ENCODE measurements around the gene GJB1. TPM values are rescaled to one million over a fixed set of nuclear protein-coding genes. Genes with fewer than 3 reads are reported as not detected.

Gene GJB1
- total and polyA plus RNA-seq, 12 donors = not detected

DNA sequence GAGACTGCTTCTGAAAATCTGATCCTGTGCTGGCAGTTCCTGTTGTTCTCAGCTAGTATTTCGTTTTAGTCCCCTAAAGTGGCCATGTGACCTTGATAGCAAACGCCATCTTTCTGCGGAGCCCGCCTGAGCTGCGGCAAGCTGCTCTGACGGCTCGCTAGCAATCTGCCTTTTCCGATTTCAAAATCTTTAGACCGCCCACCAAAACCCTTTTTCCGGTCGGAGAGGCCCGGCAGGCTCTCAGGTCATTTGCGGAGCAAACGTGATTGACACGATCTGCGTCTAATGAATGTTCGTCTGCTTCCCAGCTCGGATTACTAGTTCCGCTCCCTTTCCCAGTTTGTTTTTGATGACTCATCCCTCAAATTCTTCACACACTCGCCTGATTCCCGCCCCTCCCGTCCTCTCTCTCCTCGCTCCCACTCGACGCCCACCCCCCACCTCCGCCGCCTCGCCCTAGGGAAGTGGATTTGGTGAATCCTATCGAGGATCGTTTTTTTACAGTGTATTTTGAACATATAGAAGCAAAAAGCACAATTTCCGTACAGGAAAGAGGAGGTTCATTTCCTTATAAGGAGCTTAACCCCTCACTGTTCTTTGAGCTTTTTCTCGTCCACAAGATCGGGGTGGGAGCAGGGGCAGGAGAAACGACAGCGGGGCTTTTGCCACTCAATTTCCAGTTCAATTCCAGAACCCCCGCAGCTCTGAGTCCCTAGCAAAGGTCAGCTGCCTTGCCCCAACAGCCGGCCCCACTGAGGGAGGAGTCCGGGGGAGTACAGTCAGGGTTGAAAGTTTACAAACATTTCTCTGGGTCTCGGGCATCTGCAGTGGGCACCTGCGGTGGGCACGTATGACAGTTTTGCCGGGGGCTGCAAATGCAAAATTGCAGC lies 40.9 kb upstream of the GJB1 start:
- Histone ChIP-seq H3K4me3 (peak overlapping the region in 9 of 10 donors; percentile 17 to 61 (median 49)), H3K27me3 (peaks cover 0 to 8% (median 0%) of the 10 kb centered on the region in 7 donors), H3K27ac (peak overlapping the region; percentile 63 to 93 (median 84)), H3K36me3 (no peaks in the 10 kb centered on the region), H3K4me1 (peaks cover 0 to 6% (median 0%) of the 10 kb centered on the region in 9 donors), H3K9me3 (no peaks in the 10 kb centered on the region)
- DNase-seq (peak; percentile 73 to 92), ATAC-seq (peak; percentile 89 to 98 (median 96))
- intact Hi-C loops (cut with DNase I) = loop anchor here in 2 of 10 donors (5.0 to 10.0 kb wide), 5 partner anchors 70 to 183 kb away; partner anchors contain the start of genes FOXO4 (in 1 of the 2), SNX12 (in 1 of the 2), TAF1 (in 1 of the 2) and ZMYM3 (in 1 of the 2)
- WGBS, 2 donors = 1 to 2% methylated on average over 42 of the region's 42 CpGs
- TF ChIP-seq, protein P1, sequence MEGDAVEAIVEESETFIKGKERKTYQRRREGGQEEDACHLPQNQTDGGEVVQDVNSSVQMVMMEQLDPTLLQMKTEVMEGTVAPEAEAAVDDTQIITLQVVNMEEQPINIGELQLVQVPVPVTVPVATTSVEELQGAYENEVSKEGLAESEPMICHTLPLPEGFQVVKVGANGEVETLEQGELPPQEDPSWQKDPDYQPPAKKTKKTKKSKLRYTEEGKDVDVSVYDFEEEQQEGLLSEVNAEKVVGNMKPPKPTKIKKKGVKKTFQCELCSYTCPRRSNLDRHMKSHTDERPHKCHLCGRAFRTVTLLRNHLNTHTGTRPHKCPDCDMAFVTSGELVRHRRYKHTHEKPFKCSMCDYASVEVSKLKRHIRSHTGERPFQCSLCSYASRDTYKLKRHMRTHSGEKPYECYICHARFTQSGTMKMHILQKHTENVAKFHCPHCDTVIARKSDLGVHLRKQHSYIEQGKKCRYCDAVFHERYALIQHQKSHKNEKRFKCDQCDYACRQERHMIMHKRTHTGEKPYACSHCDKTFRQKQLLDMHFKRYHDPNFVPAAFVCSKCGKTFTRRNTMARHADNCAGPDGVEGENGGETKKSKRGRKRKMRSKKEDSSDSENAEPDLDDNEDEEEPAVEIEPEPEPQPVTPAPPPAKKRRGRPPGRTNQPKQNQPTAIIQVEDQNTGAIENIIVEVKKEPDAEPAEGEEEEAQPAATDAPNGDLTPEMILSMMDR (IDR thresholded peaks at IDR 0.05) = no peak

DNA sequence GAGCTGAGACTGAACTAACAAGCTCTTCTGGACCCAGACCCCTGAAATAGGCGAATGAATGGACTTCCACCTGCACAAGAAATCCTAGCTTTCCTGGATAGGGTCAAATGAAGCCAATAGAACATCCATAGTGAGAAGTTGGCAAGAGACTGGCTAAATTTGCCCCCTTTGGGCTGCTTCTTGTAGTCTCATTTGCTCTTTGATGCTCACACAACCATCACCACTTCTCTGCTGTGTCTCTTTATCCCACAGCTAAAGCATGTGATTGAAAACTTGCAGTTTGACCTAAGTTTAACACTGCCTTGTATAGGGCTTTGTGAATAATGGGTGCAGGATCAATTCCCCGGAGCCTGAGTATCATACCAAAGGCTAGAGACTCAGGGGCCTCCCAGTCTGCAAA lies 40.2 kb upstream of the GJB1 start:
- intact Hi-C loops (cut with DNase I) = loop anchor here in 2 of 10 donors (5.0 to 10.0 kb wide), 5 partner anchors 69 to 182 kb away; partner anchors contain the start of genes FOXO4 (in 1 of the 2), SNX12 (in 1 of the 2), TAF1 (in 1 of the 2) and ZMYM3 (in 1 of the 2)
- ATAC-seq = no peak
- peaks cover 0 to 6% (median 0%) of the 10 kb centered on the region in 9 donors for H3K4me1 ChIP-seq
- DNase-seq = no peak
- no peaks in the 10 kb centered on the region for H3K36me3 ChIP-seq
- TF ChIP-seq, protein P1 (IDR thresholded peaks at IDR 0.05) = no peak
- H3K4me3 ChIP-seq = peak overlapping the region in 8 of 10 donors; percentile 6 to 61 (median 50)
- no peaks in the 10 kb centered on the region for H3K9me3 ChIP-seq
- H3K27me3 ChIP-seq = peaks cover 0 to 8% (median 0%) of the 10 kb centered on the region in 7 donors
- peak overlapping the region in 8 of 10 donors; percentile 63 to 93 (median 80) for H3K27ac ChIP-seq
- 33 to 36% methylated on average over 2 of the region's 2 CpGs for WGBS, 2 donors

DNA sequence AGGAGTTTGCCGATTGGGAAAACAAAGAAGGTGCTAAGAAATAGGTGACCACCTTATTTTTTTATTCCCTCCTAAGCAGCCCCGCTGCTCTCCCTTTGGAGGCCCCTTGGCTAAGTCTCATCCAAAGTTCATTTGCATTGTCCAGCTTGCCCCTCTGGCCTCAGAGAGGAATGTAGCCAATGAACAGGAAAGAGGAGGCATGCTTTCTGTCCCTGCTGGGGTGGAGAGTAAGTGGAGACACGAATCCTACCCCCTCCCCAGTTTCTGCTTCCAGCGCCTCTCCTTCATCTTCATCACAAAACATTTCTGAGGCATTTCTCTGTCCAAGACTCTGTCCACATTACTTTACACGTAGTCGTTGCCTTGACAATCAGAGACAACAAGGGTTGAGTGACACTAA lies 39.7 kb upstream of the GJB1 start:
- WGBS, 2 donors = 46 to 56% methylated on average over 6 of the region's 6 CpGs
- Histone ChIP-seq H3K4me3 (no peak overlapping the region), H3K9me3 (no peaks in the 10 kb centered on the region), H3K27ac (no peak overlapping the region), H3K27me3 (peaks cover 0 to 4% (median 0%) of the 10 kb centered on the region in 7 donors), H3K4me1 (peaks cover 0 to 6% (median 0%) of the 10 kb centered on the region in 9 donors), H3K36me3 (no peaks in the 10 kb centered on the region)
- DNase-seq (no peak), ATAC-seq (no peak)
- TF ChIP-seq, protein P1 (IDR thresholded peaks at IDR 0.05) = no peak
- intact Hi-C loops (cut with DNase I) = loop anchor here in 2 of 10 donors (5.0 to 10.0 kb wide), 5 partner anchors 69 to 181 kb away; partner anchors contain the start of genes FOXO4 (in 1 of the 2), SNX12 (in 1 of the 2), TAF1 (in 1 of the 2) and ZMYM3 (in 1 of the 2)

DNA sequence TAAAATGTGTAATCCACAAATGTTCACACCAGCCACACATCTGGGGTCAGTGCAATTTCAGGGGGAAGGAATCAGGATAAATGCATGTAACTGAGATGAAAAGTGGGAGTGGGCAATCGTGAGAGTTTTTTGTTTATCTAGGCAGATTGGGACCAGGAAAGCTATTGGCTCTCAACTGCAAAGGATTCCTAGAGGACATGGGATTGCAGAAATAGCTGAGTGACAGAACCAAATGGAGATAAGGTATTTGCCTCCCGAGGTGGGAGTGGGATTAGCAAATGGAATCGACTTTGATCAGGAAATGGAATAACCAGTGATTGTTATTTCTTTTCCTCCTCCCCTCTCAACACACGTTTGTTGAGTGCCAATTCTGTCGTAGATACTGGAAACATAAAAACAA lies 38.9 kb upstream of the GJB1 start:
- H3K36me3 ChIP-seq = no peaks in the 10 kb centered on the region
- H3K27ac ChIP-seq = no peak overlapping the region
- H3K9me3 ChIP-seq = no peaks in the 10 kb centered on the region
- no peaks in the 10 kb centered on the region for H3K27me3 ChIP-seq
- no peak overlapping the region for H3K4me3 ChIP-seq
- ATAC-seq (no peak), DNase-seq (no peak)
- H3K4me1 ChIP-seq = peaks cover 0 to 6% (median 0%) of the 10 kb centered on the region in 9 donors
- TF ChIP-seq, protein P1 (IDR thresholded peaks at IDR 0.05) = no peak
- whole genome bisulfite sequencing, 2 donors = 36 to 39% methylated on average over 5 of the region's 5 CpGs
- intact Hi-C loops (cut with DNase I) = loop anchor here in 2 of 10 donors (5.0 to 10.0 kb wide), 5 partner anchors 68 to 181 kb away; partner anchors contain the start of genes FOXO4 (in 1 of the 2), SNX12 (in 1 of the 2), TAF1 (in 1 of the 2) and ZMYM3 (in 1 of the 2)

All from heart right ventricle (tissue), 16 donors.